ENCODE results near the gene IMPA2. TPM values are rescaled to one million over a fixed set of nuclear protein-coding genes. Genes with fewer than 3 reads are reported as not detected.
A peak's percentile ranks its signal among the peaks of the same experiment; 100 is the strongest.
"Not testable (repeated sequence)": the region's sequence is repeated elsewhere in the genome, so short reads cannot be mapped to it uniquely, and the experiment has no call there.

IMPA2 gene
- total RNA-seq, 2 donors from 2014 or later: 269 to 446 TPM

DNA sequence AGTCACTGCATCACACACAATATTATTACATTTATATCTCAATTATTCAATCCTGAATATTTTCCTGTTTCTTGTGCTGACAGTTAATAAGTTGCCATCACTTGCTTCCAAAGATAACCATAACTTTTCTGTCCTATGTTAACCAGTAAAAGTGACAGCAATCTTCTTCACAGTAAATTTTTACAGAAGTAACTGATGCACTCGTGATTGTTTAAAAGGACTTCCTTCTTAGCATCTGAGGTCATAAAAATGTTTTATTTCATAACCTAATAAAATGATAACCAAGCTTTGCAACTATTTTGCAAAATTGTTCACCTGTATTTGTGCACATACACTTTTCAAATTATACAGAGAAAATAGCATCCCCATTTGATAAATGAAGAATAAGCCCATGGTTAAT lies 91.7 kb downstream of the IMPA2 start:
- intact Hi-C loops (cut with DNase I): no loop called here
- H3K27ac ChIP-seq: no peak overlapping the region
- H3K4me1 ChIP-seq: no peaks in the 10 kb centered on the region
- ATAC-seq (no peak), DNase-seq (no peak)
- H3K27me3 ChIP-seq: no peaks in the 10 kb centered on the region
- 48 to 84% methylated on average over 1 of the region's 1 CpG for WGBS, 2 donors
- no peaks in the 10 kb centered on the region for H3K9me3 ChIP-seq
- no peak overlapping the region for H3K4me3 ChIP-seq
- no peaks in the 10 kb centered on the region for H3K36me3 ChIP-seq (replicated peaks in 1 of 2; ENCODE audit: insufficient read depth in 1 of 2, low read depth in 2 of 2)
- TF ChIP-seq CTCF (IDR thresholded peaks at IDR 0.05) (no peak), POLR2A (IDR thresholded peaks at IDR 0.05) (no peak)

- H3K27me3 ChIP-seq: no peaks in the 10 kb centered on the region
- no peak for TF ChIP-seq POLR2A (IDR thresholded peaks at IDR 0.05)
- TF ChIP-seq CTCF (IDR thresholded peaks at IDR 0.05): peak in 2 of 7 experiments; percentile 37
- no peaks in the 10 kb centered on the region for H3K36me3 ChIP-seq (replicated peaks in 1 of 2; ENCODE audit: insufficient read depth in 1 of 2, low read depth in 2 of 2)
- 82 to 86% methylated on average over 3 of the region's 3 CpGs for WGBS, 2 donors
- H3K27ac ChIP-seq: no peak overlapping the region
- intact Hi-C loops (cut with DNase I): no loop called here
- no peak for ATAC-seq
- no peaks in the 10 kb centered on the region for H3K9me3 ChIP-seq
- H3K4me3 ChIP-seq: no peak overlapping the region
- no peak for DNase-seq
- H3K4me1 ChIP-seq: no peaks in the 10 kb centered on the region
These were observed 93.4 kb downstream of the IMPA2 start for GRCh38 chr18:12074736-12075135.

DNA sequence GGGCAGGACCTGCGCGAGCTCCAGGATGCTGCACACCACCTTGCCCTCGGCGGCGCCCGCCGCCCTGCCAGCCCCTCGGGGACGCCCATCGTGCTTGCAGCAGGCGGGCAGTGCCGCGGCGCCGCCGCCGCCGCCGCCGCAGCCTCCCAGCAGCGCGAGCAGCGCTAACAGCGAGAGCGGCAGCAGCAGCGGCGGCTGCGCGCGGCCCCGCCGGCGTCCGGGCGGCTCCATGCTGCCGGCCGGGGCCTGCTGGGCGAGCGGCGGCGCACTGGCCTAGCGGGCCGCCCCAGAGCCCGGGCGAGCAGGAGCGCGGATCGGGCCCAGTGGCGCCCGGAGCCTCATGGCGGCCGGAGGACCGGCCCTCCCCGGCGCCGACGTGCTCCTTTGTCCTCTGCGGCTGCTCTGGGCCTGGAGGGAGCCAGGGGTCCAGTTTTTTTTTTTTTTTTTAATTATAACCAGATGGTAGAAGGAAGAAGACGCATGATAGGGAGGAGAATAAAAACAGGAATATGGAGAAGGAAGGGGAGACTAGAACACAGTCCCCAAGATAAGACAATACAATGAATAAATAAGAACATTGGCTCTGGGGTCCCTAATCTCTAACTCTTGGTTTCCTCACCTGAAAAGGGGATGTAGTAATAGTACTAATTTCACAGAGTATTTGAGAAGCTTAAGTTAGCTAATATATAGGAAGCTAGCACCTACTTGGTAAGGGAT lies 95.3 kb downstream of the IMPA2 start:
- intact Hi-C loops (cut with DNase I): no loop called here
- WGBS, 2 donors: 27 to 50% methylated on average over 14 to 29 of the region's 59 CpGs
- DNase-seq (peak in 2 of 4 donors; percentile 46 to 61), ATAC-seq (peak; percentile 91)
- no peak overlapping the region for H3K4me3 ChIP-seq
- H3K27ac ChIP-seq: peak overlapping the region in 3 of 4 donors; percentile 27 to 68 (median 30)
- H3K27me3 ChIP-seq: no peaks in the 10 kb centered on the region
- no peaks in the 10 kb centered on the region for H3K9me3 ChIP-seq
- no peak for TF ChIP-seq POLR2A (IDR thresholded peaks at IDR 0.05)
- no peak for TF ChIP-seq CTCF (IDR thresholded peaks at IDR 0.05)
- H3K36me3 ChIP-seq (replicated peaks in 1 of 2; ENCODE audit: insufficient read depth in 1 of 2, low read depth in 2 of 2): no peaks in the 10 kb centered on the region
- H3K4me1 ChIP-seq: no peaks in the 10 kb centered on the region

GRCh38 chr18:12077994-12078393 lies 96.7 kb downstream of the IMPA2 start:
- H3K4me1 ChIP-seq; intact Hi-C loops (cut with DNase I); H3K4me3 ChIP-seq; H3K36me3 ChIP-seq (replicated peaks in 1 of 2; ENCODE audit: insufficient read depth in 1 of 2, low read depth in 2 of 2); H3K9me3 ChIP-seq; DNase-seq; H3K27ac ChIP-seq; H3K27me3 ChIP-seq; ATAC-seq: not testable (repeated sequence)
- WGBS, 2 donors: 19 to 100% methylated on average over 1 to 2 of the region's 4 CpGs

DNA sequence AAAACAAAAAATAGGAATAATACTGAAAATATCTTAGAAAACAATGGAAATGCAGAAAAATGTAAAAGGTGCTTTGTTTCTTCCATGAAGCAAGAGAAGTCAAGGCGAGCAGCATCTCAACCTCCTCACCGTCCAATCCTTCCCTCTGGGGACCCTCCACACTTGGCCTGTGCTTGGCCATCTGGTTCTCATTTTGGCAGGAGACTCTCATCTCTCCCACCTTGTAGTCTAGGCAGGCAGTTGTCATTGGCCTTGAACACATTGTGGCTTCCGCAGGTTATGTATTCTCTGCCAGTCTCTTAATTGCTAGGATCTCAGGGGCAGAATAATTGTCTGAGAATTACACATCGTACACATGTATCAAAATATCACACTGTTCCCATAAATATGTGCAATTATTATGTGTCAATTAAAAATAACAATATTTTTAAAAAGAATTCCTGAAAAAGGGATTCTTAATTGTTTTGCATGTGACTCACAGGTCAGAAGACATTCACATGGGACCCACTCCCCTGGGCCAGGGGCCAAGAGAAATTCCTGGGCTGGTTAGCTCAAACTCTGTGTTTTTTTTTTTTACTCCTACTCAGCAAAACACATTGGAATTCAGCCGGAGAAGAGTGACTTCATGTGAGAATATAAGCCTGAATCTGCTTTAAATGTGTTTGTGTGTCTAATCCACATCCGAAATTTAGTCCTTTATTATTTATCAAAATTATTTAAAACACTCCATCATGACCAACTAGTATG lies 98.4 kb downstream of the IMPA2 start:
- Histone ChIP-seq H3K27me3 (no peaks in the 10 kb centered on the region), H3K27ac (no peak overlapping the region), H3K4me3 (no peak overlapping the region), H3K4me1 (no peaks in the 10 kb centered on the region), H3K9me3 (no peaks in the 10 kb centered on the region), H3K36me3 (replicated peaks in 1 of 2; ENCODE audit: insufficient read depth in 1 of 2, low read depth in 2 of 2) (no peaks in the 10 kb centered on the region)
- no peak for ATAC-seq
- DNase-seq: no peak
- TF ChIP-seq CTCF (IDR thresholded peaks at IDR 0.05): no peak
- no peak for TF ChIP-seq POLR2A (IDR thresholded peaks at IDR 0.05)
- intact Hi-C loops (cut with DNase I): loop anchor here (10.0 kb wide), 1 partner anchor 155 kb away; no protein-coding TSS in a partner anchor
- WGBS, 2 donors: 75 to 81% methylated on average over 6 of the region's 6 CpGs

Small RNA genes within 50 kb of the gene (small RNA-seq; reads per million reads assigned to genes)
- not detected for gene AP001542.1

Other genes with a start within 250 kb of the IMPA2 start
- 10 to 100 TPM; 23.1 to 27.4 TPM for gene CHMP1B, start 130.1 kb upstream of the IMPA2 start, total RNA-seq
- gene MPPE1, start 73.2 kb upstream of the IMPA2 start, total RNA-seq: 10 to 100 TPM; 29.0 to 43.1 TPM
- gene ANKRD62, start 112.3 kb downstream of the IMPA2 start, total RNA-seq: 10 to 100 TPM; 13.0 to 14.2 TPM

Data from body of pancreas (tissue), 4 donors.